Amygdala (tissue), 56 donors: ENCODE measurements around the gene RNF213.
"Not testable (repeated sequence)": the region's sequence is repeated elsewhere in the genome, so short reads cannot be mapped to it uniquely, and the experiment has no call there.

Source experiments
- DNase-seq, 56 donors: peaks; one replicate each; lab custom pipeline; 2025; lab: John Stamatoyannopoulos, UW

RNF213 gene

GRCh38 chr17:80223838-80224497 is 36.7 kb upstream of the RNF213 start:
- DNase-seq: no peak

- no peak for DNase-seq
Observed at GRCh38 chr17:80224683-80225082, 36.0 kb upstream of the RNF213 start.

GRCh38 chr17:80225230-80225629 is 35.4 kb upstream of the RNF213 start:
- no peak for DNase-seq

GRCh38 chr17:80227156-80227555 is 33.5 kb upstream of the RNF213 start:
- no peak for DNase-seq

GRCh38 chr17:80227666-80228065 is 33.0 kb upstream of the RNF213 start:
- DNase-seq: no peak

GRCh38 chr17:80228477-80228876 is 32.2 kb upstream of the RNF213 start:
- DNase-seq: no peak

- no peak for DNase-seq
Observed at GRCh38 chr17:80229011-80229410, 31.6 kb upstream of the RNF213 start.

- no peak for DNase-seq
Observed at GRCh38 chr17:80232438-80232837, 28.2 kb upstream of the RNF213 start.

GRCh38 chr17:80233202-80233601 is 27.4 kb upstream of the RNF213 start:
- DNase-seq: no peak

GRCh38 chr17:80236911-80237310 is 23.7 kb upstream of the RNF213 start:
- no peak for DNase-seq

GRCh38 chr17:80237386-80237785 is 23.3 kb upstream of the RNF213 start:
- no peak for DNase-seq

GRCh38 chr17:80242505-80242904 is 18.1 kb upstream of the RNF213 start:
- no peak for DNase-seq

GRCh38 chr17:80243526-80244433 is 16.9 kb upstream of the RNF213 start:
- no peak for DNase-seq

- DNase-seq: not testable (repeated sequence)
Observed at GRCh38 chr17:80244448-80244847, 16.2 kb upstream of the RNF213 start.

GRCh38 chr17:80244871-80245509 is 15.7 kb upstream of the RNF213 start:
- DNase-seq: no peak

- DNase-seq: no peak
Observed at GRCh38 chr17:80245566-80246265, 14.9 kb upstream of the RNF213 start.

- no peak for DNase-seq
Observed at GRCh38 chr17:80246266-80246681, 14.4 kb upstream of the RNF213 start.

- no peak for DNase-seq
Observed at GRCh38 chr17:80246726-80247125, 13.9 kb upstream of the RNF213 start.

- DNase-seq: no peak
Observed at GRCh38 chr17:80247561-80247960, 13.1 kb upstream of the RNF213 start.

GRCh38 chr17:80248001-80248893 is 12.4 kb upstream of the RNF213 start:
- no peak for DNase-seq
